GM18858 (cell line): Measurements from ENCODE around the gene CTNND2.

Experiments
- ATAC-seq: cut with Tn5 transposase; IDR thresholded peaks from one replicate; pipeline ENCODE4 v1.9.1; 2021; ENCODE audit not compliant: unreplicated experiment

CTNND2 gene

GRCh38 chr5:11222169-11222568, 682.1 kb downstream of the CTNND2 start:
- no peak for ATAC-seq

- no peak for ATAC-seq
Observed at GRCh38 chr5:11214864-11215644, 689.2 kb downstream of the CTNND2 start.

GRCh38 chr5:11212706-11213105, 691.5 kb downstream of the CTNND2 start:
- no peak for ATAC-seq

DNA sequence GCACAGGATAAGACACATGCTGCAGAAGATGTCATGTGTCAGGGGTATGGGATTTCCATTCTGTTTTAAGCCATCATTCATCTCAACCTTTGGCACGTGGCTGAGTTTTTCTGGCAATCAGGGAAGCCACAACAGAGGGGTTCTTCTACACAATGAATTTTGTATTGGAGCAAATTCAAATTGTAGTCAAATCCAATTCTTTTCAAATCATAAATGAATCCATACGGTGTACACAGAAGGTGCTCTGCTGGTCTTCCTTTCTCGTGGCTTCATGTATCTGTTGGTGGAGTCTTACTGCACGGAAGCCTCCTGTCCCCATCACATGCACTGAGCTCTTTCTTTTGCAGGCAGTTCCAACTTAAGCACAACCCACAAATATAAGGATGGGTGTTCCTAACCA, 706.5 kb downstream of the CTNND2 start:
- no peak for ATAC-seq

- ATAC-seq, result no peak
Observed at GRCh38 chr5:11191673-11192072, 712.6 kb downstream of the CTNND2 start.

GRCh38 chr5:11182441-11183080, 721.7 kb downstream of the CTNND2 start:
- ATAC-seq, result peak; percentile 59

GRCh38 chr5:11181940-11182339, 722.3 kb downstream of the CTNND2 start:
- no peak for ATAC-seq

- ATAC-seq, result no peak
Observed at GRCh38 chr5:11180890-11181289, 723.4 kb downstream of the CTNND2 start.

DNA sequence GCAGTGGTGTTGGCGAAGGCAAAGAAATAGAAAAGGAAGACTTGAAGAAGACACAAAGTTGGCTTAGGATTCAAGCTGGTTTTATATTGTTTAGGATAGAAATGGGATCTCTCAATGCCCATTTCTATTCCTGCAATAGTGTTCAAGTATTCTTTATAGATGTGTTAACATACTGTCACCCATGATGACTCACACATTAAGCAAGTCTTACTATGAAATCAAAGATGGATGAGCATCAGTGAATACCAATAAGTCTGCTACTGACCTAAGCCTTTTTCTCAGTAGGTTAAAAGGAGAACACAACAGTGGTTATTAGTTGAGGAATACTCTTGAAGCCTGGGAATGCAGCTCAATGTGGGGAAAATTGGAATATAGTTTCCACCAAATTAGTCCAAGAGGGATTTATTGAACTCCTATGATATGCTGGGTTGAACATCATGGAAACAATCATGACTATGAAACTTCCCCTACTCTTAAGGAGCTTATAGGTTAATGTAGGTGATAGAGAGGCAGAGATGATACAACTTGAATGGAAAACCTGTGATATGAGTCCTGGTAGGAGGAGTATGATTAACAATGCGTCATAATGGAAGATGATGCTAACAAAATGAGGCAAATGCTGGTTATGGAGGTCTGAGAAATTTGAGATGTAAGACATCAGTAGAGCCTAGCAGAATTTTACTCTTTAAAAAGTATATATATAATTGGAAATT, 726.1 kb downstream of the CTNND2 start:
- no peak for ATAC-seq

DNA sequence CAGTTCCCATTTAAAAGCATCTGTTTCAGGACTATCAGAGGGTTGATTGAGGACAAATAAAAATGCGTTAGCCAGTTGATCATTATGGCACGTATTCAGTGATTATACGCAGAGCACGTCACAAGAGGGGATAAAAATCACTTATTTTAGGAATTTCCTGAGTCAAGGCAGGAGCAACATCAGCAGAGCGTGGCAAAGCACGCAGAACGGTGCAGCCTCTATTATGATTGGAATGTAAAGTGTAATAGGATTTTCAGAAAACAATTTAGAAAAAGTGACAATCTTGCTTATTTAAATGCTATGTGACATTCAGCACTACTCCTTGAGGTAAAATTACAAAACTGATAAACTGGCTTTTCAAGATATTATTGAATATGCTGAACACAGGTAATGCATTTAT, 729.7 kb downstream of the CTNND2 start:
- no peak for ATAC-seq

GRCh38 chr5:11172484-11172883, 731.8 kb downstream of the CTNND2 start:
- no peak for ATAC-seq

DNA sequence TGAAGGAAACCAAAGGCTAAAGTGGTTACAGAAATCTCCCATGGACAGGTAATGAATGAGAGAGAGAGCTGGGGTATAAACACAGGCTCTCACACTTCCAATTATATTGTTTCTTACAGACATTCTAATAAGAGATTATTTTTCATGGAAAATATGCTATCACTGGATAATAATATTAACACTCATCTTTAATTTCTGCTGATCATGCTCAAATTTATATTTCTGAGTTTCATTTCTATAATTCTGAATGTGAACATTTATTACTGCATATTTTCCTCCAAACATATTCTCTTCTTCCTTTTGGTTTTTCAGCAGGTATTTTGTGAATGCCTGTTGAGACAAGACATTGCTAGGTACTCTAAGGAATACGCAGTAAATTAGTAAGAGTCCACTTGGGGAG, 733.0 kb downstream of the CTNND2 start:
- no peak for ATAC-seq

DNA sequence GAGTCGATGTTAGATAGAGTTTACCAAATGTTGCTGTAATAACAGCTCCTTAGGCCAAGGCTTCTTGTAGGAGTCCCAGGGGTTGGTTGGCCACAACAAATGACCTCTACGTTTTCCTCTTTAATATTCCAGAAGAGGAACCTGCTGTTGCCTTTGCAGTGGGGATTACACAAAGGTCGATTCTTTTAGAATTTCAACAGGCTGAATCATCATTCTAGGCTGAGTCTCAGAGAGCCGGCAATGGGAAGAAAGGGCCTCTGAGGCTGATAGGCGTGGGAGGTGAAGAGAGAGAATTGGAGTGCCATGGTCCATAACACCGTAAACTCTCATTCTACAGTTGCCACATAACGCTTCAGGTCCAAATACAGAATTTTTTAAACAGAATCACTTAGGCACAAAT, 737.3 kb downstream of the CTNND2 start:
- no peak for ATAC-seq

DNA sequence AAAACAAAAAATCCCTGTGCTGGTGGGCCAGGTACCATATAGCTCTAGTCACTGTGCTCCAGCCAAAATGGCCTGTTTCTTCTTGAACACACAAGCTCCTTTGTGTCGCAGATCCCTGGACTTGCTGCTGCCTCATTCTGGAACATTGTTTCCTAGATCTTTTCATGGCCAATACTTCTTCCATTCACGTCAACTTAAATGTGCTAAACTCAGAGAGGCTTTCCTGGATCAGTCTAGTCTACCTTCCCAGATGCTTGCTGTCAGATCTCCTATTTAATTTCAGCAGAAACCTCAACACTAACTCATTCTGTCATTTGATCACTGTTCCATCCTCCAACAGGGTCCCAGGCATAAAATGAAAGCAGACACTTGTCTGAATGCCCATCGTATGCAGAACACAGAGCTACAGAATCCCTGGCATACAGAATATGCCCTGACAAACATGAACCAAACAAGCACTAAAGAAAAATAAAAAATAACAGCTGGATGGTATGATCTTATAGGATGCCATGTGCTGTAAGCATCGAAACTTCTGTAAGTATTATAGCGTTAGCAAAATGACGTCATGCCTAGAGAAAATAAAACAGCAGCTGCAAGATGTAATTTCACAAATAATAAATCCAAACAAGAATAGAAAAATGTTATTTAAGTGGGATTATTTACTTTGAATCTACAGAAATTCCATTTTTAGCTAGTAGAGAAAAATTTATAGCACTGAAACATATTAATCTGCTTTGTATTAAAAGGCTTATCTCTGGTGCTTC, 739.5 kb downstream of the CTNND2 start:
- ATAC-seq, result no peak

GRCh38 chr5:11157132-11157531, 747.1 kb downstream of the CTNND2 start:
- no peak for ATAC-seq

- ATAC-seq, result no peak
Observed at GRCh38 chr5:11153670-11154382, 750.4 kb downstream of the CTNND2 start.

DNA sequence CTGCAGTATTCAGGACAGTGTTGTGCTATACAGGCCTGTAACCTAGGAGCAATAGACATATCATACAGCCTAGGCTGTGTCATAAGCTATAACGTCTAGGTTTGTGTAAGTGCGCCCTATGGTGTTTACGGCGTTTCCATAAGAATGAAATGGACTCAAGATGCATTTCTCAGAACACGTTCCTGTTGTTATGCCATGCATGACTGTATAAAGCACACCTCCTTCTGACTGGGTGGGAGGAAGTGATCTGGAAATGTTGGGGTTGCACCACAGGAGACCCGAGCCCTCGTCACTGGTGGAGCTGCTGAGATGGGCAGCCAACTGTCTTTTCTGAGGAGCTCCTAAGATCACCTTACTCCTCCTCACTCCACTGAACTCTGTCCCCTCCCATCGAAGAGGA, 751.9 kb downstream of the CTNND2 start:
- no peak for ATAC-seq

DNA sequence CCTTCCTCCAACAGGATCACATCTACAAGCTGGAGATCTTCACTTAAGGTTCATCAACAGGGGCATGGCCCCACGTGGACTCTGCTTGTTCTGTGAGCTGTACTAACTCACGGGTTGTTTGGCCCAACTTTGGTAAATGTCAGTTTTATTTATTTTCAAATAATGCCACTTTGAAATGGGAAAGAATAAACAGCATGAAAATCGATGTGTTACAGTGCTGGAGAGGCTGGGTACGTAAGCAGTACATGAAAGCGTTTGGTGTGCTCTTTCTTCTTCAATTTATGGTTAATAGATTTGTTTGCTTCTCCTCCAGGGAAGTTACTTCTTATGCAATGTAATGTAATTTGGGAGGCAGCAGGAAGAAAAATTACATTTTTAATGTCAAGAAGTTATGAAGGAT, 753.3 kb downstream of the CTNND2 start:
- ATAC-seq, result no peak

- ATAC-seq, result no peak
Observed at GRCh38 chr5:11148810-11149539, 755.3 kb downstream of the CTNND2 start.

- ATAC-seq, result no peak
Observed at GRCh38 chr5:11146171-11146570, 758.1 kb downstream of the CTNND2 start.
